Hepatocyte (in vitro differentiated cells): ENCODE results near the gene MYO1D. TPM values are rescaled to one million over a fixed set of nuclear protein-coding genes. Genes with fewer than 3 reads are reported as not detected.
A peak's percentile ranks its signal among the peaks of the same experiment; 100 is the strongest.

Experiments
- DNase-seq: peaks from one replicate; pipeline ENCODE4 v3.0.0-alpha.2; 2016; ENCODE audit warnings: low spot score
- H2AFZ ChIP-seq: fragments of 200-600 bp; sonication (generic); 2 replicates; pipeline ENCODE4 v1.6.0; 2016; ENCODE audit warnings: antibody characterized with exemption, mild to moderate bottlenecking
- H3K27ac ChIP-seq: fragments of 200-600 bp; sonication (generic); 2 replicates; pipeline ENCODE4 v1.5.1; 2016; ENCODE audit warnings: mild to moderate bottlenecking
- H3K27me3 ChIP-seq: fragments of 200-600 bp; sonication (generic); 2 replicates; pipeline ENCODE4 v1.6.1; 2016
- H3K36me3 ChIP-seq: fragments of 200-600 bp; sonication (generic); replicated peaks from 2 replicates; pipeline ENCODE4 v1.5.1; 2016; ENCODE audit warnings: low read depth; ENCODE audit not compliant: insufficient read depth
- H3K4me1 ChIP-seq: fragments of 200-600 bp; sonication (generic); 2 replicates; pipeline ENCODE4 v1.5.1; 2016; ENCODE audit warnings: mild to moderate bottlenecking, moderate library complexity; ENCODE audit not compliant: insufficient read depth
- H3K4me2 ChIP-seq: fragments of 200-600 bp; sonication (generic); 2 replicates; pipeline ENCODE4 v1.6.0; 2016
- H3K4me3 ChIP-seq: fragments of 200-600 bp; sonication (generic); 2 replicates; pipeline ENCODE4 v1.5.1; 2016; ENCODE audit warnings: mild to moderate bottlenecking
- H3K79me2 ChIP-seq: fragments of 200-600 bp; sonication (generic); 2 replicates; pipeline ENCODE4 v1.6.0; 2017; ENCODE audit warnings: mild to moderate bottlenecking
- H3K9me2 ChIP-seq: fragments of 200-600 bp; sonication (generic); replicated peaks from 2 replicates; pipeline ENCODE4 v1.6.0; 2017; ENCODE audit warnings: mild to moderate bottlenecking; ENCODE audit not compliant: insufficient read depth
- H3K9me3 ChIP-seq: fragments of 200-600 bp; sonication (generic); 2 replicates; pipeline ENCODE4 v1.5.1; 2016; ENCODE audit warnings: low read depth, mild to moderate bottlenecking
- H4K20me1 ChIP-seq: fragments of 200-600 bp; sonication (generic); 2 replicates; pipeline ENCODE4 v1.6.0; 2016; ENCODE audit warnings: mild to moderate bottlenecking; ENCODE audit not compliant: insufficient read depth, poor library complexity, severe bottlenecking
- EZH2 ChIP-seq: fragments of 200-600 bp; sonication (generic); IDR thresholded peaks from 2 replicates; pipeline ENCODE4 v1.6.1; 2016; ENCODE audit warnings: antibody characterized with exemption, mild to moderate bottlenecking, borderline replicate concordance
- EZH2phosphoT487 ChIP-seq: fragments of 200-600 bp; sonication (generic); IDR thresholded peaks from one replicate; pipeline ENCODE4 v1.6.1; 2018; ENCODE audit warnings: antibody characterized with exemption, mild to moderate bottlenecking, low read depth, moderate library complexity; ENCODE audit not compliant: unreplicated experiment, severe bottlenecking
- WGBS: methylation state at CpG from one replicate; pipeline ENCODE4 v1.1.6; 2016; ENCODE audit warnings: low lambda C conversion rate; ENCODE audit errors: missing lambda C conversion rate; 5-methylcytosine and 5-hydroxymethylcytosine counted together
- polyA plus RNA-seq: library from polyadenylated mRNA; unstranded; fragments of >200 nt; fragmentation: Nextera tagmentation; extraction: Ambion mirVana; gene quantifications from 2 replicates; pipeline ENCODE4 v1.2.1, GENCODE V29; 2016
- total RNA-seq: library from RNA; depleted of rRNA; stranded (reverse); fragments of >200 nt; gene quantifications from 2 replicates; pipeline ENCODE4 v1.2.3, GENCODE V29; 2014
- TF ChIP-seq, protein P1 (sequence below): fragments of 200-600 bp; sonication (generic); IDR thresholded peaks from 2 replicates; pipeline ENCODE4 v1.5.1; 2016; ENCODE audit warnings: antibody characterized with exemption, mild to moderate bottlenecking; ENCODE audit not compliant: poor library complexity

Gene MYO1D
- total and polyA plus RNA-seq, 2 experiments from 2014 or later, result 36.2 to 89.0 TPM

DNA sequence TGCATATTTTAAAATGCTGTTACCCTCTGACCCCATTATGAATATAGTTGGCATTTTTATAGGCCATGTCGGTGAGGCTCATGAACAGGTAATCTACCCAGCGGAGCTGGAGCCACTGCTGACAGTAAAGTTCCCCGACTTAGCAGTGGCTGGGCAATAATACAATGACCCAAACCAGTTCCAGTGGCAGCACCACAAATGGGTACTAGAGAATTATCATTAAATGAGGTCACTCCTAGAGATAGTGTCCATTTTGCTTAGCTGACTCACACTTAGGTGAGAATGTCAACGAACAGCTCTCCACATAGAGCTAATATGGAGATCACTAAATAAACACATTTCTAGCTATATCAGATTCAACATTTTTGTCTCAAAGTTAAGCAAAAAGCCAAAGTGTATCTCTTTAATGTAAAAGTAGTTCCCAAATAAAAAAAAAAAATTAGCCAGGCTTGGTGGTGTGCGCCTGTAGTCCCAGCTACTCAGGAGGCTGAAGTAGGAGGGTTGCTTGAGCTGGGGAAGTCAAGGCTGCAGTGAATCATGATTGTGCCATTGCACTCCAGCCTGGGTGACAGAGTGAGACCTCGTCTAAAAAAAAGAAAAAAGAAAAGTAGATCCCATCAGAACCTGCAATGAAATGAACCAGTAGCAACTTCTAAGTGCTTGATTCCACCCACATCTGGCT is 7.4 kb downstream of the MYO1D start:
- no peaks in the 10 kb centered on the region for H3K9me3 ChIP-seq
- H2AFZ ChIP-seq, result no peak overlapping the region
- no peaks in the 10 kb centered on the region for H4K20me1 ChIP-seq
- H3K27ac ChIP-seq, result no peak overlapping the region
- peaks cover 90% of the 10 kb centered on the region for H3K79me2 ChIP-seq
- H3K9me2 ChIP-seq, result no peaks in the 10 kb centered on the region
- WGBS, result 83% methylated on average over 6 of the region's 6 CpGs
- no peak overlapping the region for H3K4me2 ChIP-seq
- no peak for DNase-seq
- H3K27me3 ChIP-seq, result no peaks in the 10 kb centered on the region
- TF ChIP-seq, protein P1, sequence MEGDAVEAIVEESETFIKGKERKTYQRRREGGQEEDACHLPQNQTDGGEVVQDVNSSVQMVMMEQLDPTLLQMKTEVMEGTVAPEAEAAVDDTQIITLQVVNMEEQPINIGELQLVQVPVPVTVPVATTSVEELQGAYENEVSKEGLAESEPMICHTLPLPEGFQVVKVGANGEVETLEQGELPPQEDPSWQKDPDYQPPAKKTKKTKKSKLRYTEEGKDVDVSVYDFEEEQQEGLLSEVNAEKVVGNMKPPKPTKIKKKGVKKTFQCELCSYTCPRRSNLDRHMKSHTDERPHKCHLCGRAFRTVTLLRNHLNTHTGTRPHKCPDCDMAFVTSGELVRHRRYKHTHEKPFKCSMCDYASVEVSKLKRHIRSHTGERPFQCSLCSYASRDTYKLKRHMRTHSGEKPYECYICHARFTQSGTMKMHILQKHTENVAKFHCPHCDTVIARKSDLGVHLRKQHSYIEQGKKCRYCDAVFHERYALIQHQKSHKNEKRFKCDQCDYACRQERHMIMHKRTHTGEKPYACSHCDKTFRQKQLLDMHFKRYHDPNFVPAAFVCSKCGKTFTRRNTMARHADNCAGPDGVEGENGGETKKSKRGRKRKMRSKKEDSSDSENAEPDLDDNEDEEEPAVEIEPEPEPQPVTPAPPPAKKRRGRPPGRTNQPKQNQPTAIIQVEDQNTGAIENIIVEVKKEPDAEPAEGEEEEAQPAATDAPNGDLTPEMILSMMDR, result no peak
- TF ChIP-seq EZH2 (no peak), EZH2phosphoT487 (no peak)
- H3K4me1 ChIP-seq, result peaks cover 4% of the 10 kb centered on the region
- H3K4me3 ChIP-seq, result no peak overlapping the region
- no peaks in the 10 kb centered on the region for H3K36me3 ChIP-seq

DNA sequence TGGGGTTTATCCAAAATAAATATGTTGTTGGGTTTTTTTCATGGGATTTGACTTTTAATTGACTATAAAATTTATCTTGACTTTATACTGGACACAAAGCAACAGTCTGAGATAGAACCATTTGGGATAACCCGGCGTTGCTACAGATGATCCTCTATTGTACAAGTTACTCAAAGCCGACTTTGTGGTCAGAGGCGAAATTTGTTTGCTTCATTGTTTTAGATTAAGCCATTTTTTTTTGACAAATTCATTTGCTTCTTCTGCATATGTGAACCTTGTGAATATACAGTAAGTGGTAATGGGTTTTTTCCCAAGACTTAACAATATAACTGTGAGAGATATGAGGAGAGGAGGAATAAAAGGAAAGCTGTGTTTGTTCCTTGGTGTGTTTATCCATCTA is 11.8 kb downstream of the MYO1D start:
- H3K9me2 ChIP-seq, result no peaks in the 10 kb centered on the region
- WGBS, result over 99% methylated on average over 4 of the region's 4 CpGs
- TF ChIP-seq, protein P1, result no peak
- TF ChIP-seq EZH2, result no peak
- no peak for TF ChIP-seq EZH2phosphoT487
- H3K4me3 ChIP-seq, result no peak overlapping the region
- H2AFZ ChIP-seq, result no peak overlapping the region
- peaks cover 85% of the 10 kb centered on the region for H3K79me2 ChIP-seq
- H3K27me3 ChIP-seq, result no peaks in the 10 kb centered on the region
- DNase-seq, result no peak
- no peak overlapping the region for H3K4me2 ChIP-seq
- no peaks in the 10 kb centered on the region for H4K20me1 ChIP-seq
- no peaks in the 10 kb centered on the region for H3K9me3 ChIP-seq
- no peak overlapping the region for H3K27ac ChIP-seq
- no peaks in the 10 kb centered on the region for H3K36me3 ChIP-seq
- H3K4me1 ChIP-seq, result no peaks in the 10 kb centered on the region

DNA sequence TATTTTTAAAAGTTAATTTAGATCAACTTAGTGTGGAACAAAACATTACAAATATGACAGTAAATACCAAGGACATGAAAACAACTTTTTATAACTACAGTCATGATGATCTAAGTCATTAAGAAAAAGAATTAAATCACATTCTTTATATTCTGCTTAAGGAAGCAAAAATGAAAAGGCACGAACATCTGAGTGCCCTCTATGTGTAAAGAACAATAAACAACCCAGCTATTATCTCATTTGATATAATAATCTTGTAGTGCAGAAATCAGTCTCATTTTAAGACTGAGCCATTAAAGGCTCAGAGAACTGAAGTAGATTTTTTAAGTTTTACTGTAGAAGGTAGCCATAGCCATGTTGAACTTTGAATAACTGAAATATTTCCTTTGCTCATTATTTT is 13.4 kb downstream of the MYO1D start:
- Histone ChIP-seq H3K27ac (peak overlapping the region; percentile 8), H3K79me2 (peaks cover 87% of the 10 kb centered on the region), H3K27me3 (no peaks in the 10 kb centered on the region), H3K36me3 (no peaks in the 10 kb centered on the region), H3K4me2 (no peak overlapping the region), H3K4me1 (no peaks in the 10 kb centered on the region), H2AFZ (no peak overlapping the region), H3K4me3 (no peak overlapping the region), H3K9me3 (no peaks in the 10 kb centered on the region), H3K9me2 (no peaks in the 10 kb centered on the region), H4K20me1 (no peaks in the 10 kb centered on the region)
- no peak for TF ChIP-seq EZH2phosphoT487
- no peak for TF ChIP-seq EZH2
- TF ChIP-seq, protein P1, result no peak
- DNase-seq, result no peak
- 52% methylated on average over 1 of the region's 1 CpG for WGBS

DNA sequence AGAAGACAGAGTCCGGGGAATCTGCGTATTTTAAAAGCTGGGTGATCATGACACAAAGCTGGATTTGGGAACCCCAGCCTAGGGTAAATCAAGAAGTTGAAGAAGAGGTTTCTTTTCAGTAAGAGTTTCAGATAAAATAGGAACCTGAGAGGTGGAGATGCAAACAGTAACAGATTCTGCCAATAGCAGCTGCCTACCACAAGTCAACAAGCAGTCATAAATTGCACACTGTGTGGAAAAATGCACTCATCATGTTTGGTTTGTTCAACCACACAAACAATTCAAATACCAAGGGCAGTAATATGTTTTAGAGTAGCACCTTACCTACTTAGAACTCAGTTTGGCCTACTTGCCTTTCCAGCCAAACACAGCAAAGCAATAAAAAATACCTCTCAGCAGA is 14.0 kb downstream of the MYO1D start:
- H3K79me2 ChIP-seq, result peaks cover 87% of the 10 kb centered on the region
- H2AFZ ChIP-seq, result no peak overlapping the region
- H3K36me3 ChIP-seq, result no peaks in the 10 kb centered on the region
- H3K27ac ChIP-seq, result peak overlapping the region; percentile 14
- H3K4me3 ChIP-seq, result no peak overlapping the region
- H4K20me1 ChIP-seq, result no peaks in the 10 kb centered on the region
- H3K9me2 ChIP-seq, result no peaks in the 10 kb centered on the region
- no peaks in the 10 kb centered on the region for H3K27me3 ChIP-seq
- no peak overlapping the region for H3K4me2 ChIP-seq
- no peaks in the 10 kb centered on the region for H3K4me1 ChIP-seq
- 71% methylated on average over 2 of the region's 2 CpGs for WGBS
- no peak for TF ChIP-seq EZH2
- TF ChIP-seq, protein P1, result no peak
- TF ChIP-seq EZH2phosphoT487, result no peak
- no peak for DNase-seq
- no peaks in the 10 kb centered on the region for H3K9me3 ChIP-seq
